HG03064 (cell line): ENCODE data around the gene PFKP.

Source experiments
- ATAC-seq: cut with Tn5 transposase; IDR thresholded peaks from one replicate; pipeline ENCODE4 v1.9.1; 2021; ENCODE audit warnings: low read depth; ENCODE audit not compliant: unreplicated experiment

Gene PFKP

DNA sequence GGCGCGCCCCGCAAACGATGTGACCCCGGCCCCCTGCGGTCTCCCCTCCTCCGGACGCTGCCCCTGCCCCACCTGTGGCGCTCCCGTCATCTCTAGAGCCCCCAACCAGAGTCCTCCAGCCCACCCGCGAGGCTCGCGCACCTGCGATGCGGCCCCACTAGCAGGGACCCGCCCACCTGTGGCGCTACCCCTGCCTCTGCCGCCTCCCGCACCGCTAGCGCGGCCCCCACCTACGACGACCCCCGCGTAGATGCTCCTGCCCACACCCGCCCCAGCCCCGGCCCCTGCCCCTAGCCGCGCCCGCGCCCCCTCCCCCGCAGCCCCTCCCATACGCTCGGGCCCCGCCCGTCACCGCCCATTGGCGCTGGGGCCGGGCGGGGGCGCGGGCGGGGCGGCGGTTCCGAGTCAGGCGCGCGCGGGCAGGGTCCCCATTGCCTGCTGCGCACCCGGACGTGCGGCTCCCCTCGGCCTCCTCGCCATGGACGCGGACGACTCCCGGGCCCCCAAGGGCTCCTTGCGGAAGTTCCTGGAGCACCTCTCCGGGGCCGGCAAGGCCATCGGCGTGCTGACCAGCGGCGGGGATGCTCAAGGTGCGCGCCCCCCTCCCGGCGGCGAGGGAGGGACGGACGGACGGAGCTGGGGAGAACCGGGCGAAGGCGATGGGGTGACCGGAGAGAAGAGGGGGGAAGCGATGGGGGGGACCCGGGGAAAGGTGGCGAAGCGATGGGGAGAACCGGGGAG, at the start of gene PFKP:
Gene PFKP, plus strand, starts transcription at position 431 of the 741 bp plus-strand sequence. Its CDS starts 48 bp downstream, at position 479.
- ATAC-seq, result peak; percentile 43

DNA sequence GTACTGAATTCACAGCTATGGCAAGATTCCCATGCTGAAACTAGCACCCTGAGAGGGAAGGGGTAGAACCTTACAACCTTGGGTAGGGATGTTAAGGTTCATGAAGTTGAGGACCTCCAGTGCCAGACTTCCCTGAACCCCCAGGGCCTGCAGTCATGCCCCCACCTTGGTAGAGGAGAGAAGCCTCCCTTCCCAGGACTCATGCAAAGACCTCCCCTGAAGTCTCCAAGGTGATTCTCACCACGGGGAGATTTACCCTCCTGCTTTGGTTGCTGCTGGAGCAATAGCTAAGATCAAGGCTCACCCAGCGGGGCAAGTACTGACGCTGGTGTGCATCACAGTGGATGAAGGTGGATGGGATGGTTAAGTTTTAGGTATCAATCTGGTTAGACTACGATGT, 49.1 kb upstream of the PFKP start:
- ATAC-seq, result no peak

DNA sequence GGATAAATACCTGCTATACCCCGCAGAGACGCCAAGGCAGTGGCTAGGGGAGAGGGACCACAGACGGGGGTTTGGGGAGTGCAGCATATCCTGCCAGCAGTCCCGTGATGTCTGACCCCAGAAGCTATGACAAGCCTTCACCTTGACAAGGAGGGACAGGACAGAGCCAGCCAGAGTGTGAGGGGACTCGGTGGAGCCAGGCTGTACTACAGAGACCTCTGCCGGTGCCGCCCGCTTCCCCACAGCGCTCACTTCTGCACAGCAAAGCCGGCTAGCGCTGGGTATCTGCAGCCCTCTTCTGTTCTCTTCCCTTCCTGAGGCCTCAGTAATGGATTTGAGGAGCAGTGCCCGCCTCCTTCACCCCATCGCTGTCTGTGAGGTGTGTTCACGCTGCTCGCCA, 47.0 kb upstream of the PFKP start:
- ATAC-seq, result no peak

DNA sequence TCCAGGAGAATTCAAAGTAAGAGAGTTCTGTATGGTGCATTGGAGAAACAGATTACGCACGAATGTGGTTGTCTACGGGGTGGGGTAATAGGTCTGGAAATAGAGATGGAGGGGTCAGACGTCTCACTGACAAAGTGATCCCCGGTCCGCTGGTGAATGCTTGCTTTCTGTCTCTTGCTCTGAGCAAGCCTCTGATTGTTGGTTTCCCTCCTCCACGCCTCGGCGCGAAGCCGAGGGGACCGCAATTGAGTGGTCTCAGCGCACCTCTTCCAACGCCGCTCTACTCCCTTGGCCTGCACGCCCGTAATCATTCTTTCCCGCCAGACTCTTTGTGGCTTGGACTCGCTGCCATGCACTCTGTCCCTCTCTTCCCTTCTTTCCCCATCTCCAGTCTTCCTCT, 46.5 kb upstream of the PFKP start:
- no peak for ATAC-seq

DNA sequence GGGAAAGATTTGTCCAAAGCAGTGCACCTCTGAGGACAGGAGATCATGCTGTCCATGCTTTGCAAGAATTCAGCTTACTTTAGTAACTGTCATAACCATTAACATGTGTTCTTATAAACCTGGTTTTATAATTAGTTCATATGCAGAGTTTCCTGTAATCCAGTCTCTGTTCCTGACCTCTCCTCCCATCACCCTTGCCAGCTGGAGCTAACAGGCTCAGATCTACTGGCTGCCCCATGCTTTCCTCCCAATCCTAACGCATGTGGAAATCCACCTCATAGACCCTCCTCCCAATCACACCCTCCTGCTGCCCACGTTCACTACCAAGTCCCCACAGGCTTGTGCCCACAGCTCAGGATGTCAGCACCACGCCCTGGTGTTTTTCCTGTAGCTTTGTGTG, 45.3 kb upstream of the PFKP start:
- ATAC-seq, result no peak

DNA sequence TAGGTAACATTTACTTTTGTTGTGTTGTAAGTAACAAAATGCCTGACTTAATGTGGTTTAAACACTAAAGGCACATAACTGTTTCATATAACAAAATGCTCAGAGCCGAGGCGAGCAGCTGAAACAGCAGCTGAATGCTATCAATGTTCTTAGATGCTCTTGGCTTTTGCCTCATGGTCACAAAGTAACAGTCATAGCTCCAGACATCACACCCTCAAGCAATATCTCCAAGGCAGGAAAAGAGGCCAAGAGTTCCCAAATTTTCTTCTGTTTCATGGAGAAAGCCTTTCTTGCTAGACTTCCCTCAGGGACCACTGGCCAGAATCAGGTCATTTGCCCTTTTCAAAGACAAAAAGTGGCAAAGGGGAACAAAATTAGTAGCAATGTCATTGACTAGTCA, 43.5 kb upstream of the PFKP start:
- no peak for ATAC-seq

DNA sequence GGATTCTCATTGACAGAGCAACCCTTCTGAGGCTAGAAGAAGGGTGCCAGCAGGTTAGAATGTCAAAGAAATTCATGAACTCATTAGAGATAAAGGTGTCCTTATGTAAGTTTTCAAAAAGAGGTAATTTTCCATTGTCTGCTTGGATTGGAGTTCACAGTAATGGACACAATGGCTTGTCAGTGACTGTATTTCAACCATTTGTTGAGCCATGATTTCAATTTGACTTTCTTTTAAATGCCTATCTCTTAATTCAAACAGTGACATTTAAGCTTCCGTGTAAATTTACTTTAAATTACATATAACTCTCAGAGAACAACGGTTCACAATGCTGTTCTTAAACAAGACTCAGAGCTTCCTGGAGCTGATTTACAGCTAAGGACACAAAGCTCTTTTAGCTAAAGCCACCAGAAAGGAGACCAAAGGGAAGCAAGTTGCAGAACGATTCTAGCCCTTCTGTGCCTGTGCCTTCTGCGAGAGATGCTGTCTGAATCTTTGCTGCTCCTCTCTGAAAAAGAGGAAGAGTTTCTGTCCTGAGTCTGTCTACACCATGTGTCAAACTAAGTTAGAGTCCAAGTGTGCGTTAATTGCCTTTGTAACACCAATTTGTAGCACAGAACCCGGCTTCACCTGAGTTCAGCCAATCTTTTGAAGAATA, 42.2 kb upstream of the PFKP start:
- no peak for ATAC-seq

DNA sequence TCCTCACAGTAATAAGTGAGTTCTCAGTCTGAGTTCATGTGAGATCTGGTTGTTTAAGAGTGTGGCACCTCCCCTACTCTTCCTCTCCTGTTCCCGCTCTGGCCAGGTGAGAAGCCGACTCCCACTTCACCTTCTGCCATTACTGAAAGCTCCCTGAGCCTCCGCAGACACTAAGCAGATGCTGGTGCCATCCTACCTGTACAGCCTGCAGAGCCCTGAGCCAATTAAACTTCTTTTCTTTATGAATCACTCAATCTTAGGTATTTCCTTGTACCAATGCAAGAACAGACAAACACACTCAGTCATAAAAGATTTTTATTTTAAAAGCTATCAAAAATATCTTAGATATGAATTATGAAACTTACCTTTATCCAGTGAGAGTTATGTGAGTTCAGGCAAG, 39.5 kb upstream of the PFKP start:
- ATAC-seq, result no peak

DNA sequence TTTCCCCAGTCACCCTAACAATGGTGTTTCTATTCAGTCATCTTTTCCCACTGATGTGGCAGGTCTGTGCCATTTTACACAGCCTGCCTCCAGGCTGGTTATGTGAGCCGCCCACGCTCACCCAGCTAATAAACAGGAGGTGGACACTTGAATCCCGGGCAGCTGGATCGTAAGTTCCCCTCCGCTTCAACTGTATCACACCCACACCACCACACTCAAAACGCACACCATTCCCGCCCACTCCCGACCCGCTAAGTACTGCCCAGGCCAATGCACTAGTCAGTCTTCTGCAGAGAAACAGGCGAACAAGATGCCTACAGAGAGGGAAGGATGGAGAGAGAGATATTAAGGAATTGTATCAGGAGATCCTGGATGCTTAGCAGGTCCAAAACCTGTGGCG, 38.9 kb upstream of the PFKP start:
- ATAC-seq, result no peak

DNA sequence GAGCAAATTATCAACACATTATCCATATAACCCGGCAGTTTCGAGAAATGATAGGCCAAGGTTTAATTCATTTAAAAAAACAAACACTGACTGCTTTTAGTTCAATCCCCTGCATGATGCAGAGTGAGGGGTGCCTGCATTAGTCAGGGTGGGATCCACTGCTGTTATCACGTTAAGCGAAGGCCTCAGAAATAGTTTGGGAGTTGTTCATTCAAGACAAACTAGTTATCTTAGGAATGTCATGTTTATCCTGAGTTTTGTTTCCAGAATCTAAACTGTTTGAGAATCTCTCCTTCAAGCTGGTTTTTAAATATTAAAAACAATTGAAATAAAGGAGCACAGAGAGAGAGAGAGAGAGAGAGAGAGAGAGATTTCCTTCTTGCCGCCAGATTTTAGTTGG, 36.6 kb upstream of the PFKP start:
- ATAC-seq, result no peak

DNA sequence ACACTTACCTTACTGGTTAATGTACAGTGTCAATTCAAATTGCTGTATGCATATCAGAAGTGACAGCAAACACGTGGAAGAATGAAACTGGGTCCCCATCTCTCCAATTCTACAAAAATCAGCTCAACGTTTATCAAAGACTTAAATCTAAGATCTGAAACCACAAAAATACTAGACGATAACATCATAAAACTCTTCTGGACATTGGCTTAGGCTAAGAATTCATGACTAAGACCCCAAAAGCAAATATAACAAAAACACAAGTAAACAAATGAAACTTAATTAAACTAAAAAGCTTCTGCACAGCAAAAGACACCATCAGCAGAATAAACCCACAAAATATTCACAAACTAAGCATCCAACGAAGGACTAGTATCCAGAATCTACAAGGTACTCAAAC, 35.9 kb upstream of the PFKP start:
- no peak for ATAC-seq

DNA sequence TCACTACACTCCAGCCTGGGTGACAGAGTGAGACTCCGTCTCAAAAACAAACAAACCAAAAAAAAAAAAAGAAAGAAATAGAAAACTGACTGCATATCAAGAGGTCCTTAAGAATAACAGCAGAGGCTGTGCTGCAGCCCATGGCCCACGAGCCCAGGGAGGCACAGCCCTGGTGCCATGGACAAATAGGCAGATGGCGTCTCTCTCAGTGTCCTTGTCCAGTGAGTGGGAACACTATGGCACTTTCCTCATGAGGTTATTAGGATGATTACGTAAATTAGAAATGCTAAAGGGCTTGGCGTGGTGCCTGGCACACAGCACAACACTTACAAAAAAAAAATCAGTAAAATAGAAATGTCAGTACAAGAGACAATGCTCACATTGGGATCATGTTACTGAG, 33.4 kb upstream of the PFKP start:
- no peak for ATAC-seq

DNA sequence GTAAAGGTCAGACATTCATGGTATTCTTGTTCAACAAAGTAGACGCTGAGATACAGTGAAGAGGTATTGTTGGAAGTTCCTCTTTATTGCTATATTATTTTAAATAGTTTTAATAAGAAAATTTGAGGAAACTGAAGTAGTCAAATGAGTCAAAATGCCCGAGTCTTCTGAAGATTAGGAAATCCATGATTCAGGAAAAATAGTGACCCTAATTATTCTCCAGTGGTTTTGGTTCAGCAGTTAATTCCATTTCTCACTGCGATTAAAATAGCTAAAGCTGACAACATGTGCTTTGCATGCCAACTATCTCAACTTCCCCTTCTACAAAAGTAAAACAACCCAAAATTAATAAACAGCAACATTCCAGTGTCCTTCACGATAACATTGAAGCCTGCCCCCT, 32.7 kb upstream of the PFKP start:
- no peak for ATAC-seq

DNA sequence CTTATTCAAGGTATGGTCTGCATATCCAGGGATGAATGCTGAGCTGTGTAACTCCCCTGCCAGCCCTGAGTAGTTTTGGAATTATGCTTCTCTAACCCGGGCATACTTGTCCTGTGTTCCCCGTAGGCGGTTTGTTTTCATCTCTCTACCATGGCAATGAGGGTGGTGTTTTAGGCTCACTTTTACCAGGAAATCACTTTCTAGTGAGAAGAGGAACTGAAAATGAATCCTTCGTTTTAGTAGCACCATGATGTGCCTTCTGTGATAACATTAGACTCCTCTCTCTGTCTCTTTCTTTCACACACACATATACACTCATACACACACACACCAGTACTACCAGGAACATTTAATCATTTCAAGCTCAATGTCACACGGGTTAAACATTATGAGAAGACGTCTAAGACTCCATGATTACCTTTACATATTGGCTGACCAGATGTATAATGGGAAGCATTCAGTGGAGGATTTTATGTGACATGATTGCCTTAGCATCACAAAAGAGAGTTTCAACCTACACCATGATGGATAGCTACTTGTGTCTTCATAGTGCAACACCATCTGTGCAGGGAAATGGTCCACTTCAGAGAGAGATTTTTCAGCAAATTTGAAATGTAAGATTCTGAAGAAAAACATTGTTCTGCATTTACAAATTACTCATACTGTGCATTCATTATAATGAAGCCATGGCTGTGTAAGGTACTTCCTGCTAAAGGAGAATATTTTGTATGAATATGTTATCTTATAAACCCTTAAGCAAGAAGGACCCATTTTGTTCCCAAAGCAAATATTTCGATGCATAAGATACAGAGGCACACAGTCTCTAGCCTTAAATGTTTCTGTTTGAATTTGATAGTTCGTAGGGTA, 31.0 kb upstream of the PFKP start:
- ATAC-seq, result peak; percentile 96

DNA sequence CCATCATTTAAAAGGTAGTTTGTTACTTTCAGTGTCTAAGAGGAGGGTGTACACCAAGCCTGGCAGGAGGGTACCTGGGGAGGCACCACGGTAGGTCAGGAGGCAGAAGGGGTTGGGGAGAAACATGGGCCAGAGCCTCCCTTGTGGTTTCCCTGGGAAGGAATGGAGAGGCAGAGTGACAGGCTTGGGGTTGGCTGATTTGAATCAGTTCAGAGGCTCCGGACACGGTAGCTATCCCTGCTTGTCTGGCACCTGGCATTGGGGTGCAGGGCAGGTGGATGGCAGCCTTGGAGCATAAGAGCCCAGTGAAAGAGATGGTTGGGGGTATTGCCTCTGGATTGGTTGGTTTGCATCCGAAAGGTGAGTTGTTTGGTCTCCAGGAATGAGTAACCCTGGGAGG, 30.2 kb upstream of the PFKP start:
- no peak for ATAC-seq

DNA sequence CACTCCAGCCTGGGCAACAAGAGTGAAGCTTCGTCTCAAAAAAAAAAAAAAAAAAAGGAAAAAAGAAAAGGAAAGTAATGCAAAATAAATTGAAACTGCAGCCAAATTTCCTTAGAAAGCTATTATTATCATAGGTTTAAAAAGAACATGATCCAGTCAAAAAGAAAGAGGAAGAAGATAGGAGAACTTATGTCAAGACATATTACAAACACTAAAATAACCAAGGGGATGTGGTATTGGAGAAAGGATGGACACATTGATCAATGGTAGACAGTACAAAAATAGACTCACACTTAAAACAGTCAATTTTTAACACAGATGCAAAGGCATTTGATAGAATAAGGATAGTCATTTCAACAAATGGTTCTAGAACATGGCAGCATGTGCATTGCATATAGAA, 27.3 kb upstream of the PFKP start:
- ATAC-seq, result no peak

DNA sequence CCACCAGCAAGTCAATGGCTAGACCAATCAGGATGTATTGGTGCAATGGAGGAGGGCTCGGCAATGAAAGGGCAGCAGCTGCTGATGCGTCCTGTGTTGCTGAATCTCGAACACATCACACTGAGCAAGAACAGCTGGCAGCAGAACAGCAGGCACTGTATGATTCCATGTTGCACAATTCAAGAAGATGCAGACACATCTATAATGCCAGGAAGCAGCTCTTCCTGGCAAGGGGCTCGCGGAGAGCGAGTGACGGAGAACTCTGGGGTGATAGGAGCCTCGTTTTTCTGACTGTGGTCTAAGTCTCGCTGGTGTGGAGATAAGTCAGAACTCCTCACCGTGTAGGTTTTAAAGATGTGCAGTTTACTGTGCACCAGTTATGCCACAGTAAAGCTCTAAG, 24.8 kb upstream of the PFKP start:
- no peak for ATAC-seq

DNA sequence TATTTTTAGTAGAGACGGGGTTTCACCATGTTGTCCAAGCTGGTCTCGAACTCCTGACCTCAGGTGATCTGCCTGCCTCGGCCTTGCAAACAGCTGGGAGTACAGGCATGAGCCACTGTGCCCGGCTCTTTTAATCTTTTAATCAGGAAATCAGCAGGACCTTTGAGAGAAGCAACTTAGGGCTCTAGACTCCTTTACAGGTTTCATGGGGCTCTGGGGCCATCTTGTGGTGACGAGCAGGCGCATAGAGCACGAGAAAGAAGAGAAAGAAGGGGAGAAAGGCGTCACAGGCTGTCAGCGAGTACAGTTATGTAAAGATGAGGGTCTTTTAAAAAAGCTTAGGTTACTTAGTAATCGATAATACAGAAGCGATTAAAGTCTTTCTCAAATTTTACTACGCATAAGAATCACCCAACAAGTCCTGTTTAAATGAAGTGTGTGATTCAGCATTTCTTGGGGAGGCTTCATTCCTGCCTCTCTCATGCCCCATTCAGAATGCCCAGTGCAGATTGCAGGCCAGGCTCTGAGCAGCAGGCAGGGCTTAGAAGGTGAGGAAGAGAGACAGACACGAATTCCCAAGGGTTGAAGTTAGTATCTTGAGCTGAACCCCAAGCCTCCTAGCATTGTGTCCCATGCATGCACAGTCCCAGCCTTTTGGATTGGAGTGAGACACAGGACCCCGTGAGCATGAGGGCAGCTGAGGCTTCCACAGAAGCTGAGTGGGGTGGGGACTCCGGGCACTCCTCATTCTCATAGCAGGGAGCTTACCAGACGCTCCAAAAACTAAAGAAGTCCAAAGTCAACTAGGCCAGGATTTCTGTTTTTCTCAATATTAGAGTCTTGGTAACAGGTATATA, 23.6 kb upstream of the PFKP start:
- no peak for ATAC-seq

DNA sequence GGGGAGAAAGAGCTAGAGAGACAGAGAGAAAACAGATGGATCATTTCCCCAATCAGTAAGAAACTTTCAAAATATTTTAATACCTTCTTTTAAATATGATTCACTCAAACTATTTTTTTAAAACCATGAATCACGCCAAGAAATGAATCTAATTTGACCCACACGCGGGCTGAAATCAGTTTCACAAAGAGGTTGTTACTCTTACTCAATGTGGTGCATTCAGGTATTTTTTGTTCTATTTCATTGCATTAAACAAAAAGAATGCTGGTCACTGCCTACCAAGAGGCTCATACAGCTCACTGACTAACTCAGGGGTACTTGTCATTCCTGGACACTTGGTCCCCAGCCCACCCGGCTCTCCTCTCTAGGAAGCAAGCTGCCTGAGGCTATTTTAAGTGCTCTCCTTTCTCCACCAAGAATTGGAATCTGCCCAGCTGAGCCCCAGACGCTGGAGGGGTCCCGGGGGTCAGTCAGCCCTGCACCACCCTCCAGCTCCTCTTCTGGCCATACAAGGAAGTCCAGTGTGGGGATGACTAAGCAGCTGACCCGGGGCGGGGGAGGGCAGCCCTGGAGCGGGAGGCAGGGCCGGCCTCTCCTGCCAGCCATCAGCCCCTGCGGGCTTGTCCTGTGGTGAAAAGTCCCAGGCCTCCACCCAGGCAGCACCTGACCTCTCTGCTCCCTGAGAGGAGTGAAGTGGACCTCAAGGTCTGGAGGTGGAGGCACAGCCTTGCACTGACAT, 21.7 kb upstream of the PFKP start:
- ATAC-seq, result no peak

DNA sequence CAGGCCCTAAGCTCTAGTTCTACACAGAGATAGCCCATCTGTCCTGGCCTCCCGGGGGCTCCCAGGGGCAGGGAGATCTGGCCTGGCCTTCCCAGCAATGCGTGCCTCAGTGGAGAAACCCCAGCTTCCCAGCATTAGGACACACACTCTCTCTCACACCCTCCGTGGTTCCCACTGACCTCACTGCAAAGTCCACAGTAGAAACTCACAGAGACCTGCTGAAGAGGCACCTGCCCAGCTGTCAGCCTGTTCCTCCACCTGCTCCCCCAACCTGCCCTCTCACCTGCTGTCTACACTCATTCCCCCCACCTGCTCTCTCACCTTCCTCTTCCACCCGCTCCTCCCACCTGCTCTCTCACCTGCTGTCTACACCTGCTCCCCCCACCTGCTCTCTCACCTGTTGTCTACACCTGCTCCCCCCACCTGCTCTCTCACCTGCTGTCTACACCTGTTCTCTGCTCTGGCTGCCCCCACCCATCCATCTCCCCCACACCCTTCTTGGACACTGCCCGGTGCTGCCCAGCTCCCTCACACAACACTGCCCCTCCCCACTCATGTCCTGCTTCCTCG, 21.1 kb upstream of the PFKP start:
- no peak for ATAC-seq
